HCT116 (cell line): ENCODE results near the gene HNRNPH3. TPM values are rescaled to one million over a fixed set of nuclear protein-coding genes. Genes with fewer than 3 reads are reported as not detected.

Source experiments
- ATAC-seq: fragments of 200-7000 bp; cut with Tn5 transposase; 2 replicates; pipeline ENCODE4 v1.9.1; 2020; ENCODE audit warnings: mild to moderate bottlenecking, moderate library complexity
- BruUV-seq: library from RNA; stranded (reverse); fragments of 400-500 nt; replicated peaks from 2 replicates; lab custom pipeline; 2021; lab: Mats Ljungman, UMichigan
- CTCF ChIA-PET: fragments of 300-600 bp; sonication (Branson Sonifier 250); formaldehyde crosslinking; loops from one replicate; lab custom pipeline; 2021; ENCODE audit warnings: antibody characterized with exemption; lab: Charles Lee
- POLR2A ChIA-PET: fragments of 300-600, 350-600 bp; sonication (Branson Sonifier 250); formaldehyde crosslinking; loops from one replicate; lab custom pipeline; 2021; ENCODE audit warnings: antibody characterized with exemption; lab: Charles Lee
- RAD21 ChIA-PET, 2 experiments: fragments of 300-600 bp; sonication (Branson Sonifier 250); formaldehyde crosslinking; loops; one replicate each; lab custom pipeline; 2023; ENCODE audit warnings: low total read pairs in 2 of 2; ENCODE audit not compliant: uncharacterized antibody in 2 of 2, unreplicated experiment in 2 of 2, low non-redundant PET in 1 of 2; lab: Charles Lee
- DNase-seq: peaks from one replicate; pipeline ENCODE4 v3.0.0-alpha.2; 2010; ENCODE audit warnings: low read depth, low spot score
- H2AFZ ChIP-seq: fragments of 200-600 bp; shearing (Covaris generic), sonication (generic); 2 replicates; pipeline ENCODE4 v1.6.1; 2017; ENCODE audit warnings: low read depth, mixed run types, mixed read lengths, antibody characterized with exemption, low read length; ENCODE audit not compliant: poor library complexity, severe bottlenecking
- H3K27ac ChIP-seq: 2 replicates; pipeline ENCODE4 v1.5.1; 2012; ENCODE audit warnings: low read depth, low read length
- H3K27me3 ChIP-seq: fragments of 200-600 bp; sonication (generic); 2 replicates; pipeline ENCODE4 v1.6.1; 2016; ENCODE audit warnings: mixed run types, low read length, mixed read lengths; ENCODE audit not compliant: insufficient read depth
- H3K36me3 ChIP-seq, 2 experiments: fragments of 200-500 bp in 1 of 2; fragments of 200-600 bp in 1 of 2; sonication (Bioruptor generic) in 1 of 2; sonication (generic) in 1 of 2; 2 replicates each; pipeline versions ENCODE4 v1.5.1 to v1.6.1; 2014 to 2016; ENCODE audit warnings: low read length in 2 of 2, inconsistent platforms in 1 of 2, mixed read lengths in 1 of 2, mixed run types in 1 of 2; ENCODE audit not compliant: insufficient read depth in 2 of 2, control insufficient read depth in 1 of 2
- H3K4me1 ChIP-seq, 2 experiments: fragments of 200-600 bp in 1 of 2; sonication (generic) in 1 of 2; 2 replicates each; pipeline versions ENCODE4 v1.5.1 to v1.6.1; 2012 to 2017; ENCODE audit warnings: low read length in 2 of 2, inconsistent platforms in 1 of 2, mild to moderate bottlenecking in 1 of 2, mixed read lengths in 1 of 2, mixed run types in 1 of 2, moderate library complexity in 1 of 2; ENCODE audit not compliant: insufficient read depth in 2 of 2, control insufficient read depth in 1 of 2
- H3K4me2 ChIP-seq: fragments of 200-600 bp; sonication (generic); 2 replicates; pipeline ENCODE4 v1.6.1; 2017; ENCODE audit warnings: mixed run types, low read length, mixed read lengths
- H3K4me3 ChIP-seq, 2 experiments: fragments of 200-600 bp in 1 of 2; sonication (generic) in 1 of 2; replicated peaks in 1 of 2; 2 replicates each; pipeline ENCODE4 v1.5.1; 2011 to 2016; ENCODE audit warnings: low read length in 2 of 2, control low read depth in 1 of 2, low read depth in 1 of 2, mild to moderate bottlenecking in 1 of 2, mixed read lengths in 1 of 2, mixed run types in 1 of 2
- H3K79me2 ChIP-seq: fragments of 200-600 bp; sonication (generic); 2 replicates; pipeline ENCODE4 v1.6.1; 2017; ENCODE audit warnings: mild to moderate bottlenecking, mixed run types, low read length, moderate library complexity, mixed read lengths; ENCODE audit not compliant: insufficient read depth
- H3K9ac ChIP-seq: fragments of 200-600 bp; sonication (generic); 2 replicates; pipeline ENCODE4 v1.6.1; 2016; ENCODE audit warnings: low read length, mixed read lengths
- H3K9me2 ChIP-seq: fragments of 200-600 bp; sonication (generic), shearing (Covaris generic); 2 replicates; pipeline ENCODE4 v1.6.1; 2017; ENCODE audit warnings: mixed run types, mild to moderate bottlenecking, moderate library complexity; ENCODE audit not compliant: insufficient read depth
- H3K9me3 ChIP-seq, 2 experiments: fragments of 200-500 bp in 1 of 2; fragments of 200-600 bp in 1 of 2; sonication (Bioruptor generic) in 1 of 2; sonication (generic) in 1 of 2; 2 replicates each; pipeline ENCODE4 v1.6.1; 2014 to 2017; ENCODE audit warnings: low read length in 2 of 2, mixed read lengths in 2 of 2, inconsistent platforms in 1 of 2, low read depth in 1 of 2, mild to moderate bottlenecking in 1 of 2, mixed run types in 1 of 2, moderate library complexity in 1 of 2; ENCODE audit not compliant: control insufficient read depth in 1 of 2, insufficient read depth in 1 of 2
- H4K20me1 ChIP-seq: fragments of 200-600 bp; sonication (generic), shearing (Covaris generic); 2 replicates; pipeline ENCODE4 v1.6.1; 2017; ENCODE audit warnings: mixed run types, mild to moderate bottlenecking, moderate library complexity; ENCODE audit not compliant: insufficient read depth
- CTCF ChIP-seq, 3 experiments: fragments of 200-600 bp in 1 of 3; sonication (generic) in 1 of 3; IDR thresholded peaks in 2 of 3; conservative IDR thresholded peaks in 1 of 3; 2 replicates each; pipeline ENCODE4 v1.5.1; 2012 to 2017; ENCODE audit warnings: low read depth in 2 of 3, low read length in 2 of 3, antibody characterized with exemption in 1 of 3, borderline replicate concordance in 1 of 3, control low read depth in 1 of 3, mild to moderate bottlenecking in 1 of 3, mixed read lengths in 1 of 3, mixed run types in 1 of 3, moderate library complexity in 1 of 3; ENCODE audit not compliant: insufficient read depth in 1 of 3
- EGR1 ChIP-seq: IDR thresholded peaks from 2 replicates; pipeline ENCODE4 v1.6.1; 2012; ENCODE audit warnings: low read depth
- EZH2 ChIP-seq: fragments of 200-600 bp; sonication (generic); IDR thresholded peaks from 2 replicates; pipeline ENCODE4 v1.6.1; 2017; ENCODE audit warnings: antibody characterized with exemption, mixed run types
- EZH2phosphoT487 ChIP-seq: fragments of 200-600 bp; IDR thresholded peaks from 2 replicates; pipeline ENCODE4 v1.6.1; 2018; ENCODE audit warnings: antibody characterized with exemption, borderline replicate concordance
- POLR2A ChIP-seq: IDR thresholded peaks from 2 replicates; pipeline ENCODE4 v1.7.0; 2011; ENCODE audit warnings: borderline replicate concordance; ENCODE audit not compliant: insufficient read depth, insufficient read length; ENCODE audit errors: extremely low read depth
- RAD21 ChIP-seq: IDR thresholded peaks from 2 replicates; pipeline ENCODE4 v1.6.1; 2012; ENCODE audit warnings: low read depth, mild to moderate bottlenecking
- SIN3A ChIP-seq: IDR thresholded peaks from 2 replicates; pipeline ENCODE4 v1.6.1; 2012; ENCODE audit warnings: low read depth
- SP1 ChIP-seq: IDR thresholded peaks from 2 replicates; pipeline ENCODE4 v1.6.1; 2012; ENCODE audit warnings: low read depth
- TCF7L2 ChIP-seq: IDR thresholded peaks from 2 replicates; pipeline ENCODE4 v1.7.0; 2011; ENCODE audit warnings: borderline replicate concordance, inconsistent platforms; ENCODE audit not compliant: insufficient read depth, insufficient read length; ENCODE audit errors: extremely low read depth
- YY1 ChIP-seq: IDR thresholded peaks from 2 replicates; pipeline ENCODE4 v1.6.1; 2011; ENCODE audit warnings: low read length, low read depth, moderate library complexity, mild to moderate bottlenecking; ENCODE audit not compliant: insufficient replicate concordance; ENCODE audit errors: extremely low read depth
- ZFX ChIP-seq: fragments of 450-650 bp; IDR thresholded peaks from 2 replicates; pipeline ENCODE4 v1.6.1; 2017
- ZNF274 ChIP-seq: fragments of 200-500 bp; sonication (Bioruptor generic); IDR thresholded peaks from 2 replicates; pipeline ENCODE4 v1.6.1; 2014; ENCODE audit warnings: mild to moderate bottlenecking, low read depth, low read length, inconsistent platforms
- intact Hi-C: fragments of 100-400 bp; cut with micrococcal nuclease; formaldehyde crosslinking; loops from 2 replicates; pipeline ENCODE4 v1.10.0; 2022
- total RNA-seq: library from RNA; stranded (reverse); gene quantifications from one replicate; pipeline ENCODE4 v1.2.1, GENCODE V29; 2021; ENCODE audit not compliant: unreplicated experiment
- TF ChIP-seq, protein P1 (sequence below): IDR thresholded peaks from 2 replicates; pipeline ENCODE4 v1.6.1; 2012
- TF ChIP-seq, protein P2 (sequence below): IDR thresholded peaks from 2 replicates; pipeline ENCODE4 v1.6.1; 2012
- TF ChIP-seq, protein P3 (sequence below): IDR thresholded peaks from 2 replicates; pipeline ENCODE4 v1.6.1; 2012; ENCODE audit warnings: low read depth

The HNRNPH3 gene
- total RNA-seq, 1 experiment from 2014 or later, result 126 TPM

- Histone ChIP-seq H3K4me1 (no peaks in the 10 kb centered on the region), H3K79me2 (no peaks in the 10 kb centered on the region), H3K36me3 (no peaks in the 10 kb centered on the region), H3K27ac (no peak overlapping the region), H3K9ac (no peak overlapping the region), H2AFZ (no peak overlapping the region), H3K4me2 (no peak overlapping the region), H3K9me3 (no peaks in the 10 kb centered on the region), H4K20me1 (no peaks in the 10 kb centered on the region), H3K4me3 (no peak overlapping the region), H3K27me3 (no peaks in the 10 kb centered on the region), H3K9me2 (no peaks in the 10 kb centered on the region)
- ChIA-PET CTCF (interaction anchor here (1.0 to 4.9 kb wide), 9 partner anchors 70 to 513 kb away, joined by 3 to 69 read pairs (median 5); no protein-coding TSS in a partner anchor), RAD21 (interaction anchor here (1.3 to 1.6 kb wide), 5 partner anchors 73 to 513 kb away, joined by 3 to 12 read pairs (median 6); no protein-coding TSS in a partner anchor), POLR2A (interaction anchor here (1.0 kb wide), 1 partner anchor 513 kb away, joined by 3 read pairs; no protein-coding TSS in a partner anchor)
- TF ChIP-seq, protein P1, sequence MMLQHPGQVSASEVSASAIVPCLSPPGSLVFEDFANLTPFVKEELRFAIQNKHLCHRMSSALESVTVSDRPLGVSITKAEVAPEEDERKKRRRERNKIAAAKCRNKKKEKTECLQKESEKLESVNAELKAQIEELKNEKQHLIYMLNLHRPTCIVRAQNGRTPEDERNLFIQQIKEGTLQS, result no peak
- TF ChIP-seq SP1, result no peak
- no peak for TF ChIP-seq EZH2
- TF ChIP-seq, protein P2, sequence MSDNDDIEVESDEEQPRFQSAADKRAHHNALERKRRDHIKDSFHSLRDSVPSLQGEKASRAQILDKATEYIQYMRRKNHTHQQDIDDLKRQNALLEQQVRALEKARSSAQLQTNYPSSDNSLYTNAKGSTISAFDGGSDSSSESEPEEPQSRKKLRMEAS, result no peak
- TF ChIP-seq YY1, result no peak
- no peak for TF ChIP-seq TCF7L2
- TF ChIP-seq SIN3A, result no peak
- no peak for TF ChIP-seq ZNF274
- TF ChIP-seq POLR2A, result no peak
- no peak for TF ChIP-seq ZFX
- no peak for TF ChIP-seq EGR1
- TF ChIP-seq, protein P3, sequence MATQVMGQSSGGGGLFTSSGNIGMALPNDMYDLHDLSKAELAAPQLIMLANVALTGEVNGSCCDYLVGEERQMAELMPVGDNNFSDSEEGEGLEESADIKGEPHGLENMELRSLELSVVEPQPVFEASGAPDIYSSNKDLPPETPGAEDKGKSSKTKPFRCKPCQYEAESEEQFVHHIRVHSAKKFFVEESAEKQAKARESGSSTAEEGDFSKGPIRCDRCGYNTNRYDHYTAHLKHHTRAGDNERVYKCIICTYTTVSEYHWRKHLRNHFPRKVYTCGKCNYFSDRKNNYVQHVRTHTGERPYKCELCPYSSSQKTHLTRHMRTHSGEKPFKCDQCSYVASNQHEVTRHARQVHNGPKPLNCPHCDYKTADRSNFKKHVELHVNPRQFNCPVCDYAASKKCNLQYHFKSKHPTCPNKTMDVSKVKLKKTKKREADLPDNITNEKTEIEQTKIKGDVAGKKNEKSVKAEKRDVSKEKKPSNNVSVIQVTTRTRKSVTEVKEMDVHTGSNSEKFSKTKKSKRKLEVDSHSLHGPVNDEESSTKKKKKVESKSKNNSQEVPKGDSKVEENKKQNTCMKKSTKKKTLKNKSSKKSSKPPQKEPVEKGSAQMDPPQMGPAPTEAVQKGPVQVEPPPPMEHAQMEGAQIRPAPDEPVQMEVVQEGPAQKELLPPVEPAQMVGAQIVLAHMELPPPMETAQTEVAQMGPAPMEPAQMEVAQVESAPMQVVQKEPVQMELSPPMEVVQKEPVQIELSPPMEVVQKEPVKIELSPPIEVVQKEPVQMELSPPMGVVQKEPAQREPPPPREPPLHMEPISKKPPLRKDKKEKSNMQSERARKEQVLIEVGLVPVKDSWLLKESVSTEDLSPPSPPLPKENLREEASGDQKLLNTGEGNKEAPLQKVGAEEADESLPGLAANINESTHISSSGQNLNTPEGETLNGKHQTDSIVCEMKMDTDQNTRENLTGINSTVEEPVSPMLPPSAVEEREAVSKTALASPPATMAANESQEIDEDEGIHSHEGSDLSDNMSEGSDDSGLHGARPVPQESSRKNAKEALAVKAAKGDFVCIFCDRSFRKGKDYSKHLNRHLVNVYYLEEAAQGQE, result no peak
- no peak for TF ChIP-seq EZH2phosphoT487
- no peak for TF ChIP-seq RAD21
- TF ChIP-seq CTCF (IDR thresholded peaks at IDR 0.05 in 2 of 3, conservative IDR thresholded peaks at IDR 0.05 in 1 of 3; ENCODE audit: borderline replicate concordance in 1 of 3, insufficient read depth in 1 of 3, low read depth in 2 of 3, low read length in 2 of 3), result no peak
- no TSS peak for BruUV-seq
- intact Hi-C loops, result loop anchor here (5.0 kb wide), 1 partner anchor 219 kb away; no protein-coding TSS in a partner anchor
- no peak for DNase-seq
- ATAC-seq, result no peak
Observed at GRCh38 chr10:68301301-68301700, 30.6 kb upstream of the HNRNPH3 start.
